Nephron progenitor cell (in vitro differentiated cells): Measurements from ENCODE around the gene PAX5.

Experiments used
- DNase-seq: peaks from one replicate; pipeline ENCODE4 v3.0.0; 2021
- H3K27ac Mint-ChIP-seq: 2 replicates; pipeline ENCODE4 v1.8.0; 2021; ENCODE audit warnings: mild to moderate bottlenecking, moderate library complexity, mixed read lengths
- H3K27me3 Mint-ChIP-seq: 2 replicates; pipeline ENCODE4 v1.8.0; 2021; ENCODE audit warnings: mild to moderate bottlenecking, low read depth, mixed read lengths; ENCODE audit not compliant: poor library complexity
- H3K36me3 Mint-ChIP-seq: 2 replicates; pipeline ENCODE4 v1.8.0; 2021; ENCODE audit warnings: low read depth, mixed read lengths
- H3K4me1 Mint-ChIP-seq: 2 replicates; pipeline ENCODE4 v1.8.0; 2021; ENCODE audit warnings: mixed read lengths
- H3K4me3 Mint-ChIP-seq: 2 replicates; pipeline ENCODE4 v1.8.0; 2021; ENCODE audit warnings: mild to moderate bottlenecking, moderate library complexity, mixed read lengths
- H3K9me3 Mint-ChIP-seq: 2 replicates; pipeline ENCODE4 v1.8.0; 2021; ENCODE audit warnings: mild to moderate bottlenecking, moderate library complexity, mixed read lengths
- CTCF ChIP-seq: fragments of 200-600 bp; sonication (generic); IDR thresholded peaks from 2 replicates; pipeline ENCODE4 v1.5.0; 2021; ENCODE audit warnings: antibody characterized with exemption

The PAX5 gene

GRCh38 chr9:36970007-36970888, 63.8 kb downstream of the PAX5 start:
- peaks cover 20% of the 10 kb centered on the region for H3K4me1 Mint-ChIP-seq
- H3K27me3 Mint-ChIP-seq, result peaks cover 50% of the 10 kb centered on the region
- H3K36me3 Mint-ChIP-seq, result no peaks in the 10 kb centered on the region
- no peak overlapping the region for H3K4me3 Mint-ChIP-seq
- no peak for DNase-seq
- H3K27ac Mint-ChIP-seq, result no peak overlapping the region
- H3K9me3 Mint-ChIP-seq, result no peaks in the 10 kb centered on the region
- no peak for TF ChIP-seq CTCF

GRCh38 chr9:36969216-36969771, 64.8 kb downstream of the PAX5 start:
- TF ChIP-seq CTCF, result no peak
- Mint-ChIP-seq H3K4me1 (peaks cover 20% of the 10 kb centered on the region), H3K9me3 (no peaks in the 10 kb centered on the region), H3K27ac (no peak overlapping the region), H3K27me3 (peaks cover 43% of the 10 kb centered on the region), H3K4me3 (no peak overlapping the region), H3K36me3 (no peaks in the 10 kb centered on the region)
- DNase-seq, result no peak

- peaks cover 43% of the 10 kb centered on the region for H3K27me3 Mint-ChIP-seq
- no peak overlapping the region for H3K4me3 Mint-ChIP-seq
- no peaks in the 10 kb centered on the region for H3K9me3 Mint-ChIP-seq
- H3K36me3 Mint-ChIP-seq, result no peaks in the 10 kb centered on the region
- no peak overlapping the region for H3K27ac Mint-ChIP-seq
- DNase-seq, result no peak
- H3K4me1 Mint-ChIP-seq, result peaks cover 22% of the 10 kb centered on the region
- no peak for TF ChIP-seq CTCF
These were observed 65.4 kb downstream of the PAX5 start for GRCh38 chr9:36968574-36969215.

GRCh38 chr9:36967997-36968396, 66.1 kb downstream of the PAX5 start:
- H3K4me3 Mint-ChIP-seq, result no peak overlapping the region
- TF ChIP-seq CTCF, result no peak
- no peaks in the 10 kb centered on the region for H3K36me3 Mint-ChIP-seq
- no peaks in the 10 kb centered on the region for H3K9me3 Mint-ChIP-seq
- DNase-seq, result no peak
- no peak overlapping the region for H3K27ac Mint-ChIP-seq
- H3K4me1 Mint-ChIP-seq, result peaks cover 29% of the 10 kb centered on the region
- H3K27me3 Mint-ChIP-seq, result peaks cover 45% of the 10 kb centered on the region

GRCh38 chr9:36966371-36967097, 67.5 kb downstream of the PAX5 start:
- Mint-ChIP-seq H3K36me3 (no peaks in the 10 kb centered on the region), H3K4me3 (no peak overlapping the region), H3K4me1 (peaks cover 44% of the 10 kb centered on the region), H3K9me3 (no peaks in the 10 kb centered on the region), H3K27me3 (peaks cover 38% of the 10 kb centered on the region), H3K27ac (no peak overlapping the region)
- DNase-seq, result no peak
- no peak for TF ChIP-seq CTCF
